Ovary (tissue), 9 donors: ENCODE data around the gene RGPD3. TPM values are rescaled to one million over a fixed set of nuclear protein-coding genes. Genes with fewer than 3 reads are reported as not detected.
"Not testable (repeated sequence)": the region's sequence is repeated elsewhere in the genome, so short reads cannot be mapped to it uniquely, and the experiment has no call there.

Experiments
- DNase-seq, 5 donors: peaks; one replicate each; pipeline ENCODE4 v3.0.0-alpha.2; 2019 to 2020
- H3K27ac ChIP-seq, 2 donors: fragments of 200-600 bp; one replicate each; pipeline versions ENCODE4 v1.5.1 to v1.8.0; 2019 to 2022
- H3K27me3 ChIP-seq: fragments of 200-600 bp; one replicate; pipeline ENCODE4 v1.8.0; 2022
- H3K36me3 ChIP-seq: fragments of 200-600 bp; sonication (generic); one replicate; pipeline ENCODE4 v1.5.1; 2019
- H3K4me1 ChIP-seq: one replicate; pipeline ENCODE4 v1.8.1; 2013; ENCODE audit warnings: mild to moderate bottlenecking, moderate library complexity; ENCODE audit not compliant: insufficient read depth
- H3K4me3 ChIP-seq: fragments of 200-600 bp; sonication (generic); one replicate; pipeline ENCODE4 v1.5.1; 2017
- H3K9me3 ChIP-seq, 2 donors: fragments of 200-600 bp in 1 of 2; sonication (generic) in 1 of 2; one replicate each; pipeline versions ENCODE4 v1.5.1 to v1.8.1; 2013 to 2019; ENCODE audit warnings: mild to moderate bottlenecking in 1 of 2, moderate library complexity in 1 of 2
- CTCF ChIP-seq, 3 donors: fragments of 450-650 bp in 2 of 3; fragments of 200-600 bp in 1 of 3; IDR thresholded peaks; one replicate each; pipeline versions ENCODE4 v1.5.1 to v1.8.0; 2016 to 2022; ENCODE audit warnings: antibody characterized with exemption in 3 of 3, mild to moderate bottlenecking in 1 of 3
- EP300 ChIP-seq: sonication (generic); formaldehyde crosslinking; IDR thresholded peaks from one replicate; pipeline ENCODE4 v1.6.1; 2017; ENCODE audit warnings: antibody characterized with exemption
- POLR2A ChIP-seq: fragments of 450-650 bp; IDR thresholded peaks from one replicate; pipeline ENCODE4 v1.6.1; 2017; ENCODE audit warnings: antibody characterized with exemption, mild to moderate bottlenecking, moderate library complexity
- WGBS, 3 donors: extraction: QIAGEN DNeasy Blood & Tissue Kit in 1 of 3; methylation state at CpG; one replicate each; pipeline versions ENCODE4 v1.1.5 to v1.1.7; 2013 to 2017; 5-methylcytosine and 5-hydroxymethylcytosine counted together
- intact Hi-C, 4 donors: fragments of 100-400 bp; cut with DNase I; formaldehyde crosslinking; loops; one replicate each; pipeline versions ENCODE4 v1.11.0 to v1.15.1; 2022 to 2023
- polyA plus RNA-seq, 2 donors: library from polyadenylated mRNA; stranded (reverse); fragments of 200-250 nt in 1 of 2; fragments of 350-450 nt in 1 of 2; fragmentation: Illumina TruSeq in 1 of 2; extraction: RNeasy Lipid Tissue Mini Kit (QIAGEN cat#74804) in 1 of 2; gene quantifications; one replicate each; pipeline ENCODE4 v1.2.3, GENCODE V29; 2013 to 2014
- total RNA-seq, 7 donors: library from RNA; depleted of rRNA in 2 of 7; stranded (reverse); fragments of >200 nt in 2 of 7; fragmentation: NEBNext Ultra II Directional in 3 of 7; extraction: Animal tissue kit (Norgen Biotek cat#: 25700) in 3 of 7; gene quantifications; one replicate each; pipeline versions ENCODE4 v1.1.0 to v1.2.4, GENCODE V29; 2016 to 2023
- donor health status: DM: no; HTN: no; CAD: no; lungs with moderate emphysema.
- donor health status: DM: no; HTN: no; CAD: no.
- donor health status: Bipolar disorder and iron deficiency.
- donor health status: DM: yes; HTN: yes; CAD: no.
- donor health status: DM: no; HTN: no; CAD: no.
- donor health status: DM: yes; HTN: yes; CAD: no.

The RGPD3 gene
- total and polyA plus RNA-seq, 9 donors, result 0.08 to 0.80 (median 0.15) TPM

- H3K36me3 ChIP-seq, H3K4me3 ChIP-seq, intact Hi-C loops, H3K4me1 ChIP-seq, H3K27me3 ChIP-seq, H3K27ac ChIP-seq, H3K9me3 ChIP-seq, DNase-seq: not testable (repeated sequence)
- 83 to 87% (median 84%) methylated on average over 3 of the region's 3 CpGs for WGBS, 3 donors
Observed at GRCh38 chr2:106379567-106379966, 88.6 kb downstream of the RGPD3 start.

- H3K36me3 ChIP-seq, H3K4me1 ChIP-seq, H3K4me3 ChIP-seq, H3K9me3 ChIP-seq, DNase-seq, H3K27ac ChIP-seq, H3K27me3 ChIP-seq, intact Hi-C loops: not testable (repeated sequence)
- WGBS, 3 donors, result 66 to 81% (median 73%) methylated on average over 2 to 3 of the region's 3 CpGs
Observed at GRCh38 chr2:106369182-106369581, 99.0 kb downstream of the RGPD3 start.

- no peak for DNase-seq
- WGBS, 3 donors, result 27 to 50% (median 32%) methylated on average over 12 of the region's 12 CpGs
- intact Hi-C loops, result no loop called here
- H3K9me3 ChIP-seq, result no peaks in the 10 kb centered on the region
- no peak overlapping the region for H3K27ac ChIP-seq
- H3K27me3 ChIP-seq, result no peaks in the 10 kb centered on the region
- no peak overlapping the region for H3K4me3 ChIP-seq
- peaks cover 8% of the 10 kb centered on the region for H3K4me1 ChIP-seq
- TF ChIP-seq POLR2A (no peak), CTCF (IDR thresholded peaks at IDR 0.05) (no peak), EP300 (no peak)
- no peaks in the 10 kb centered on the region for H3K36me3 ChIP-seq
Observed at GRCh38 chr2:106366204-106366885, 101.9 kb downstream of the RGPD3 start.

DNA sequence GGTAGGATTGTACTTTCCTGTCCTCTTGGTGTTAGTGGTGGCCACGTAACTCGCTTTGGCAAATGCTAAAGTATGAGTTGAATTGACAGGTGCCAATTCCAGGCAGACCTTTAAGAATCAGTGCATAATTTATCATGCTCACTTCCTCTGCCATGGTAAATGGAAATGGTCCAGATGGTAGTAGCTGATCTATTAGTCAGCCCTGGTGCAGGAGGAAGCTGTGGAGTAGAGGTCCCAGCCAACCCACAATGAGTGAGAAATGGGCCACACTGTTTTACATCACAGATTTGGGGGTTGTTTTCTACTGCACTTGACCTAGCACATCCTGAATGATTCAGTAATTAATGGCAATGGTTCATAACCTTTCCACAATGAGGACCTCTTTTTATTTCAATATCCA, 104.4 kb downstream of the RGPD3 start:
- intact Hi-C loops, result no loop called here
- WGBS, 3 donors, result 87 to 96% (median 92%) methylated on average over 2 of the region's 2 CpGs
- no peaks in the 10 kb centered on the region for H3K36me3 ChIP-seq
- H3K9me3 ChIP-seq, result no peaks in the 10 kb centered on the region
- peaks cover 8% of the 10 kb centered on the region for H3K4me1 ChIP-seq
- H3K27me3 ChIP-seq, result no peaks in the 10 kb centered on the region
- no peak for DNase-seq
- TF ChIP-seq CTCF (IDR thresholded peaks at IDR 0.05) (no peak), POLR2A (no peak), EP300 (no peak)
- no peak overlapping the region for H3K27ac ChIP-seq
- H3K4me3 ChIP-seq, result no peak overlapping the region

GRCh38 chr2:106362789-106363188, 105.4 kb downstream of the RGPD3 start:
- Histone ChIP-seq H3K27me3 (no peaks in the 10 kb centered on the region), H3K27ac (no peak overlapping the region), H3K4me1 (peaks cover 8% of the 10 kb centered on the region), H3K36me3 (no peaks in the 10 kb centered on the region), H3K9me3 (no peaks in the 10 kb centered on the region), H3K4me3 (no peak overlapping the region)
- intact Hi-C loops, result no loop called here
- no peak for TF ChIP-seq EP300
- TF ChIP-seq CTCF (IDR thresholded peaks at IDR 0.05), result no peak
- no peak for TF ChIP-seq POLR2A
- WGBS, 3 donors, result 0% methylated on average over 1 of the region's 1 CpG
- no peak for DNase-seq
